Activated T-cell treated with anti-CD3 and anti-CD28 coated beads, Interleukin-2, amount 50 U/mL, for 4 hours (primary cell): Measurements from ENCODE around the gene GGA3. TPM values are rescaled to one million over a fixed set of nuclear protein-coding genes. Genes with fewer than 3 reads are reported as not detected.

Source experiments
- ATAC-seq, 2 donors: fragments of 200-7000 bp; cut with Tn5 transposase; one replicate each; pipeline ENCODE4 v1.10.0; 2021
- DNase-seq: peaks from one replicate; pipeline ENCODE4 v3.0.0-alpha.2; 2020
- H3K27me3 Mint-ChIP-seq: one replicate; pipeline ENCODE4 v1.8.0; 2021; ENCODE audit warnings: low read depth, mixed read lengths
- H3K36me3 Mint-ChIP-seq: one replicate; pipeline ENCODE4 v1.8.0; 2022; ENCODE audit warnings: mixed read lengths; ENCODE audit not compliant: insufficient read depth
- H3K4me1 Mint-ChIP-seq: one replicate; pipeline ENCODE4 v1.8.0; 2021; ENCODE audit warnings: low read depth, mixed read lengths
- H3K4me3 Mint-ChIP-seq: one replicate; pipeline ENCODE4 v1.8.0; 2021; ENCODE audit warnings: mild to moderate bottlenecking, moderate library complexity, mixed read lengths
- H3K9me3 Mint-ChIP-seq: one replicate; pipeline ENCODE4 v1.8.0; 2021; ENCODE audit warnings: mixed read lengths
- total RNA-seq, 3 donors: library from RNA; stranded (reverse); gene quantifications; one replicate each; pipeline ENCODE4 v1.2.1, GENCODE V29; 2021

GGA3 gene
- total RNA-seq, 3 donors from 2014 or later, result 64.2 to 80.5 (median 71.2) TPM

GRCh38 chr17:75191584-75191983 lies 69.8 kb downstream of the GGA3 start:
- no peak for ATAC-seq
- DNase-seq, result no peak
- Mint-ChIP-seq H3K4me1 (peaks cover 6% of the 10 kb centered on the region), H3K27me3 (no peaks in the 10 kb centered on the region), H3K9me3 (no peaks in the 10 kb centered on the region), H3K36me3 (no peaks in the 10 kb centered on the region), H3K4me3 (no peak overlapping the region)

GRCh38 chr17:75188614-75189013 lies 72.8 kb downstream of the GGA3 start:
- H3K4me1 Mint-ChIP-seq, result peaks cover 17% of the 10 kb centered on the region
- no peak for DNase-seq
- no peak for ATAC-seq
- H3K27me3 Mint-ChIP-seq, result no peaks in the 10 kb centered on the region
- H3K9me3 Mint-ChIP-seq, result no peaks in the 10 kb centered on the region
- no peak overlapping the region for H3K4me3 Mint-ChIP-seq
- no peaks in the 10 kb centered on the region for H3K36me3 Mint-ChIP-seq

Other genes with a start within 250 kb of the GGA3 start
- 10 to 100 TPM; 70.8 to 82.5 (median 81.1) TPM for gene MRPL58, start 248.9 kb downstream of the GGA3 start, total RNA-seq
- 100 to 1,000 TPM; 128 to 158 (median 147) TPM for gene ATP5PD, start 214.6 kb downstream of the GGA3 start, total RNA-seq
- gene KCTD2, start 214.4 kb downstream of the GGA3 start, total RNA-seq, result 10 to 100 TPM; 18.5 to 23.9 (median 22.2) TPM
- 1 to 10 TPM in 1 of 3 donors, under 1 TPM in 2; 0.53 to 1.2 (median 0.55) TPM for gene SLC16A5, start 173.7 kb downstream of the GGA3 start, total RNA-seq
- gene ARMC7, start 151.6 kb downstream of the GGA3 start, total RNA-seq, result 10 to 100 TPM; 13.2 to 14.4 (median 13.7) TPM
- 100 to 1,000 TPM in 1 of 3 donors, 10 to 100 TPM in 2; 91.0 to 103 (median 91.4) TPM for gene NT5C, start 129.9 kb downstream of the GGA3 start, total RNA-seq
- gene JPT1, start 107.1 kb downstream of the GGA3 start, total RNA-seq, result 100 to 1,000 TPM; 161 to 182 (median 167) TPM
- 100 to 1,000 TPM; 594 to 609 (median 599) TPM for gene SUMO2, start 78.6 kb downstream of the GGA3 start, total RNA-seq
- gene NUP85, start 55.9 kb downstream of the GGA3 start, total RNA-seq, result 100 to 1,000 TPM; 115 to 137 (median 125) TPM
- gene MRPS7, start 273 bp upstream of the GGA3 start, total RNA-seq, result 100 to 1,000 TPM; 131 to 167 (median 160) TPM
- gene MIF4GD, start 9.6 kb upstream of the GGA3 start, total RNA-seq, result 10 to 100 TPM; 35.4 to 39.8 (median 38.4) TPM
- gene SLC25A19, start 27.8 kb upstream of the GGA3 start, total RNA-seq, result 100 to 1,000 TPM; 111 to 140 (median 134) TPM
- gene GRB2, start 144.1 kb upstream of the GGA3 start, total RNA-seq, result 100 to 1,000 TPM; 186 to 210 (median 207) TPM
- gene TMEM94, start 195.0 kb upstream of the GGA3 start, total RNA-seq, result 10 to 100 TPM; 44.0 to 49.6 (median 46.6) TPM